K562 (cell line): Measurements from ENCODE around the gene ORC4. TPM values are rescaled to one million over a fixed set of nuclear protein-coding genes. Genes with fewer than 3 reads are reported as not detected.
A peak's percentile ranks its signal among the peaks of the same experiment; 100 is the strongest.

Experiments used
- ATAC-seq: fragments of 200-7000 bp; cut with Tn5 transposase; 3 replicates; pipeline ENCODE4 v1.9.1; 2020; ENCODE audit warnings: moderate library complexity
- BruUV-seq: library from RNA; stranded (reverse); fragments of 400-500 nt; replicated peaks from 2 replicates; lab custom pipeline; 2021; lab: Mats Ljungman, UMichigan
- CTCF ChIA-PET: fragments of 300-600 bp; formaldehyde crosslinking; extraction: SDS; loops from one replicate; lab custom pipeline; 2021; ENCODE audit warnings: low intra/inter-chr PET ratio; lab: Yijun Ruan, JAX
- POLR2A ChIA-PET: fragments of 300-600, 350-650 bp; sonication (Branson Sonifier 250); formaldehyde crosslinking; extraction: SDS; loops from one replicate; lab custom pipeline; 2021; ENCODE audit warnings: antibody characterized with exemption, inconsistent platforms; lab: Yijun Ruan, JAX
- DNase-seq, 4 experiments: peaks; one replicate each; pipeline versions ENCODE4 v3.0.0 to v3.0.0-alpha.2; 2011 to 2018; ENCODE audit warnings: low spot score in 3 of 4, mixed read lengths in 3 of 4; ENCODE audit errors: extremely low read depth in 1 of 4
- FAIRE-seq: peaks from 2 replicates; lab custom pipeline; 2011; peaks lifted over from hg19 to GRCh38; lab: Jason Lieb, UNC
- H2AFZ ChIP-seq: 2 replicates; pipeline ENCODE4 v1.6.0; 2011; ENCODE audit warnings: low read depth, low read length, control low read depth, inconsistent platforms
- H3K27ac ChIP-seq: fragments of 200-600 bp; 3 replicates; pipeline ENCODE4 v1.8.0; 2011; ENCODE audit warnings: low read depth, mild to moderate bottlenecking, control low read depth, inconsistent platforms, low read length, moderate library complexity, mixed read lengths; ENCODE audit errors: extremely low read depth
- H3K27me3 ChIP-seq, 2 experiments: fragments of 300-600 bp in 1 of 2; 2 replicates in 1 of 2; 3 replicates in 1 of 2; pipeline versions ENCODE4 v1.6.0 to v1.8.0; 2011; ENCODE audit warnings: inconsistent platforms in 2 of 2, low read length in 2 of 2, mild to moderate bottlenecking in 1 of 2, mixed read lengths in 1 of 2, moderate library complexity in 1 of 2; ENCODE audit not compliant: control insufficient read depth in 2 of 2, insufficient read depth in 2 of 2
- H3K36me3 ChIP-seq: fragments of 300-600 bp; 3 replicates; pipeline ENCODE4 v1.8.0; 2011; ENCODE audit warnings: mild to moderate bottlenecking, low read length, inconsistent platforms; ENCODE audit not compliant: control insufficient read depth, insufficient read depth
- H3K4me1 ChIP-seq, 2 experiments: fragments of 200-600 bp in 1 of 2; replicated peaks in 1 of 2; 2 replicates in 1 of 2; 3 replicates in 1 of 2; pipeline versions ENCODE4 v1.5.1 to v1.8.0; 2011; ENCODE audit warnings: inconsistent platforms in 2 of 2, low read length in 2 of 2, mild to moderate bottlenecking in 1 of 2, mixed read lengths in 1 of 2, moderate library complexity in 1 of 2; ENCODE audit not compliant: control insufficient read depth in 2 of 2, insufficient read depth in 2 of 2
- H3K4me2 ChIP-seq: 2 replicates; pipeline ENCODE4 v1.6.1; 2011; ENCODE audit warnings: low read length, control low read depth, inconsistent platforms, mixed read lengths; ENCODE audit not compliant: insufficient read depth
- H3K4me3 ChIP-seq: fragments of 200-600 bp; sonication (generic), shearing (Covaris generic); 2 replicates; pipeline ENCODE4 v1.5.1; 2016; ENCODE audit warnings: control low read depth, inconsistent platforms
- H3K79me2 ChIP-seq: fragments of 200-600 bp; 3 replicates; pipeline ENCODE4 v1.8.0; 2011; ENCODE audit warnings: low read length, inconsistent platforms; ENCODE audit not compliant: control insufficient read depth, insufficient read depth
- H3K9ac ChIP-seq, 2 experiments: 2 replicates each; pipeline versions ENCODE4 v1.6.0 to v1.6.1; 2011; ENCODE audit warnings: low read depth in 2 of 2, low read length in 2 of 2, control low read depth in 1 of 2, inconsistent platforms in 1 of 2, mild to moderate bottlenecking in 1 of 2, mixed read lengths in 1 of 2; ENCODE audit not compliant: insufficient read depth in 1 of 2
- H3K9me1 ChIP-seq: one replicate; pipeline ENCODE4 v1.6.0; 2011; ENCODE audit warnings: inconsistent platforms, mild to moderate bottlenecking, low read length, moderate library complexity; ENCODE audit not compliant: control insufficient read depth, insufficient read depth
- H3K9me3 ChIP-seq: replicated peaks from 2 replicates; pipeline ENCODE4 v1.5.1; 2011; ENCODE audit warnings: low read depth, low read length, inconsistent platforms; ENCODE audit not compliant: control insufficient read depth, insufficient read depth
- H4K20me1 ChIP-seq: replicated peaks from 2 replicates; pipeline ENCODE4 v1.6.1; 2011; ENCODE audit warnings: low read length, inconsistent platforms, mixed read lengths; ENCODE audit not compliant: control insufficient read depth, insufficient read depth
- CBX5 ChIP-seq: IDR thresholded peaks from 2 replicates; pipeline ENCODE4 v1.6.1; 2014; ENCODE audit warnings: low read depth, borderline replicate concordance
- DPF2 ChIP-seq: fragments of 450-650 bp; IDR thresholded peaks from 2 replicates; pipeline ENCODE4 v1.6.1; 2016
- EGR1 ChIP-seq: fragments of 450-650 bp; conservative IDR thresholded peaks from 2 replicates; pipeline ENCODE4 v1.6.1; 2017; ENCODE audit warnings: mild to moderate bottlenecking
- FOXM1 ChIP-seq, 2 experiments: fragments of 450-650 bp in 1 of 2; sonication (generic) in 1 of 2; formaldehyde crosslinking in 1 of 2; IDR thresholded peaks; 2 replicates each; pipeline versions ENCODE4 v1.6.1 to v1.9.0; 2017 to 2022; ENCODE audit warnings: low read depth in 2 of 2, mild to moderate bottlenecking in 2 of 2, missing genetic modification reagents in 1 of 2, moderate library complexity in 1 of 2
- HMGXB4 ChIP-seq: sonication (generic); formaldehyde crosslinking; IDR thresholded peaks from 2 replicates; pipeline ENCODE4 v1.8.1; 2023; ENCODE audit warnings: mild to moderate bottlenecking, missing genetic modification reagents
- MTA3 ChIP-seq: fragments of 450-650 bp; formaldehyde crosslinking; IDR thresholded peaks from 2 replicates; pipeline ENCODE4 v1.6.1; 2017; ENCODE audit warnings: mild to moderate bottlenecking, borderline replicate concordance
- NFIX ChIP-seq: fragments of 250-450 bp; sonication (Bioruptor Pico); IDR thresholded peaks from 2 replicates; pipeline ENCODE4 v1.4.0; 2020; ENCODE audit warnings: low read depth, mild to moderate bottlenecking, moderate library complexity
- OTX1 ChIP-seq: fragments of 450-650 bp; formaldehyde crosslinking; IDR thresholded peaks from 2 replicates; pipeline ENCODE4 v1.4.0; 2022; ENCODE audit warnings: mild to moderate bottlenecking
- POLR2B ChIP-seq: fragments of 450-650 bp; IDR thresholded peaks from 2 replicates; pipeline ENCODE4 v1.6.1; 2018; ENCODE audit warnings: low read depth; ENCODE audit not compliant: partially characterized antibody
- TEAD2 ChIP-seq: fragments of 450-650 bp; IDR thresholded peaks from 2 replicates; pipeline ENCODE4 v1.6.1; 2016; ENCODE audit warnings: missing genetic modification characterization, control low read depth, missing compliant biosample characterization
- TFAM ChIP-seq: fragments of 250-450 bp; sonication (Bioruptor Pico); conservative IDR thresholded peaks from 2 replicates; pipeline ENCODE4 v1.5.0; 2021; ENCODE audit warnings: mild to moderate bottlenecking, moderate library complexity
- USF2 ChIP-seq: sonication (generic); formaldehyde crosslinking; IDR thresholded peaks from 2 replicates; pipeline ENCODE4 v1.5.0; 2020; ENCODE audit warnings: missing genetic modification reagents
- ZNF263 ChIP-seq: sonication (generic); formaldehyde crosslinking; IDR thresholded peaks from 2 replicates; pipeline ENCODE4 v1.8.0; 2022; ENCODE audit warnings: mild to moderate bottlenecking, missing genetic modification reagents, borderline replicate concordance
- ZNF586 ChIP-seq: fragments of 450-650 bp; formaldehyde crosslinking; conservative IDR thresholded peaks from 2 replicates; pipeline ENCODE4 v1.4.0; 2020; ENCODE audit warnings: mild to moderate bottlenecking, moderate library complexity
- ZNF707 ChIP-seq: fragments of 250-450 bp; sonication (Bioruptor Pico); conservative IDR thresholded peaks from 2 replicates; pipeline ENCODE4 v1.8.0; 2022; ENCODE audit warnings: inconsistent platforms, mild to moderate bottlenecking, moderate library complexity
- WGBS: fragments of 100-300 bp; shearing (Covaris generic); methylation state at CpG from one replicate; pipeline ENCODE4 v1.1.6; 2016; ENCODE audit warnings: low coverage, mixed read lengths; ENCODE audit not compliant: insufficient coverage; ENCODE audit errors: missing lambda C conversion rate; 5-methylcytosine and 5-hydroxymethylcytosine counted together
- in situ Hi-C: fragments of 300-500 bp; cut with MboI; formaldehyde crosslinking; loops from 4 replicates; pipeline ENCODE4 v1.15.0; 2018; ENCODE audit warnings: inconsistent platforms, mixed read lengths
- intact Hi-C: fragments of 100-400 bp; cut with micrococcal nuclease; formaldehyde crosslinking; loops from 2 replicates; pipeline ENCODE4 v1.14.2; 2022
- polyA plus RNA-seq, 8 experiments: library from polyadenylated mRNA; depleted of rRNA in 4 of 8; stranded (reverse) in 5 of 8; unstranded in 3 of 8; fragments of >200 nt; fragmentation: Nextera tagmentation in 2 of 8; fragmentation: Illumina TruSeq in 1 of 8; extraction: Ambion mirVana in 2 of 8; extraction: Trizol in 1 of 8; gene quantifications; 2 replicates each; pipeline versions ENCODE4 v1.2.1 to v1.2.3, GENCODE V29; 2011 to 2014; ENCODE audit warnings: inconsistent platforms in 1 of 8, missing spikeins in 1 of 8
- total RNA-seq, 7 experiments: library from RNA; depleted of rRNA in 6 of 7; stranded (reverse); fragments of >200 nt in 6 of 7; fragmentation: Illumina TruSeq in 2 of 7; extraction: Trizol in 2 of 7; gene quantifications; 2 replicates each; pipeline versions ENCODE4 v1.2.1 to v1.2.3, GENCODE V29; 2011 to 2021; ENCODE audit warnings: low replicate concordance in 1 of 7

The ORC4 gene
- total and polyA plus RNA-seq, 9 of the 15 experiments (the other 6 are each of a cell fraction or from before 2014, with no cell fraction given), result 58.6 to 100 (median 70.5) TPM

- POLR2A ChIA-PET, result no interaction called here
- H3K9me3 ChIP-seq, result no peaks in the 10 kb centered on the region
- BruUV-seq, result no TSS peak
- no peaks in the 10 kb centered on the region for H3K27me3 ChIP-seq
- no peak for DNase-seq
- FAIRE-seq, result no peak
- H3K4me2 ChIP-seq, result no peak overlapping the region
- H2AFZ ChIP-seq, result no peak overlapping the region
- peaks cover 3% of the 10 kb centered on the region; the same call in 1 of the 3 replicates for H3K36me3 ChIP-seq
- H3K9me1 ChIP-seq, result no peaks in the 10 kb centered on the region
- no peak overlapping the region for H3K4me3 ChIP-seq
- in situ Hi-C loops (no loop called here), intact Hi-C loops (no loop called here)
- ATAC-seq, result no peak
- no peak overlapping the region for H3K9ac ChIP-seq
- 84% methylated on average over 1 of the region's 1 CpG for WGBS
- H4K20me1 ChIP-seq, result no peaks in the 10 kb centered on the region
- TF ChIP-seq ZNF263, result no peak
- no peak for TF ChIP-seq TEAD2 (tag)
- no peak for TF ChIP-seq OTX1 (CRISPR knock-in tag)
- H3K79me2 ChIP-seq, result peaks cover 33% of the 10 kb centered on the region
- peaks cover 0 to 6% of the 10 kb centered on the region in 2 experiments; a peak in 2 of 5 replicates for H3K4me1 ChIP-seq
- CTCF ChIA-PET, result no interaction called here
- H3K27ac ChIP-seq, result no peak overlapping the region
Measured at GRCh38 chr2:148027822-148028221, 7.3 kb upstream of the ORC4 start.

GRCh38 chr2:148026573-148026972 is 6.0 kb upstream of the ORC4 start:
- ATAC-seq (peak; percentile 33), FAIRE-seq (no peak), DNase-seq (no peak)
- ChIA-PET CTCF (no interaction called here), POLR2A (no interaction called here)
- no peaks in the 10 kb centered on the region for H3K9me1 ChIP-seq
- H2AFZ ChIP-seq, result no peak overlapping the region
- no peak overlapping the region for H3K4me3 ChIP-seq
- no peak overlapping the region; a peak in 1 of 4 replicates for H3K9ac ChIP-seq
- H3K4me2 ChIP-seq, result no peak overlapping the region
- in situ Hi-C loops (no loop called here), intact Hi-C loops (no loop called here)
- no peaks in the 10 kb centered on the region for H3K27me3 ChIP-seq
- H3K27ac ChIP-seq, result no peak overlapping the region
- peaks cover 3% of the 10 kb centered on the region; the same call in 1 of the 3 replicates for H3K36me3 ChIP-seq
- BruUV-seq, result no TSS peak
- H3K79me2 ChIP-seq, result peaks cover 46% of the 10 kb centered on the region
- H3K9me3 ChIP-seq, result no peaks in the 10 kb centered on the region
- no peaks in the 10 kb centered on the region for H4K20me1 ChIP-seq
- WGBS, result 88% methylated on average over 2 of the region's 2 CpGs
- peaks cover 0 to 6% of the 10 kb centered on the region in 2 experiments; a peak in 2 of 5 replicates for H3K4me1 ChIP-seq
- TF ChIP-seq ZNF586 (CRISPR knock-in tag) (no peak), FOXM1 (IDR thresholded peaks at IDR 0.05; ENCODE audit: low read depth) (no peak), FOXM1 (CRISPR knock-in tag; IDR thresholded peaks at IDR 0.05; ENCODE audit: low read depth) (no peak), CBX5 (no peak), HMGXB4 (no peak), POLR2B (no peak), ZNF707 (CRISPR knock-in tag) (no peak), USF2 (CRISPR knock-in tag) (no peak), DPF2 (no peak), TFAM (CRISPR knock-in tag) (no peak), NFIX (CRISPR knock-in tag) (no peak), EGR1 (no peak), MTA3 (no peak)
